Measurements from ENCODE around the gene ZNF595. TPM values are rescaled to one million over a fixed set of nuclear protein-coding genes. Genes with fewer than 3 reads are reported as not detected.
"Not testable (repeated sequence)": the region's sequence is repeated elsewhere in the genome, so short reads cannot be mapped to it uniquely, and the experiment has no call there.

Gene ZNF595
- total RNA-seq = 1 to 10 TPM; 1.1 to 9.2 (median 2.1) TPM
- 9.1 TPM for total RNA-seq (2013)
- 1.5 to 14.5 (median 3.9) reads per million in 29 experiments for total RNA-seq

DNA sequence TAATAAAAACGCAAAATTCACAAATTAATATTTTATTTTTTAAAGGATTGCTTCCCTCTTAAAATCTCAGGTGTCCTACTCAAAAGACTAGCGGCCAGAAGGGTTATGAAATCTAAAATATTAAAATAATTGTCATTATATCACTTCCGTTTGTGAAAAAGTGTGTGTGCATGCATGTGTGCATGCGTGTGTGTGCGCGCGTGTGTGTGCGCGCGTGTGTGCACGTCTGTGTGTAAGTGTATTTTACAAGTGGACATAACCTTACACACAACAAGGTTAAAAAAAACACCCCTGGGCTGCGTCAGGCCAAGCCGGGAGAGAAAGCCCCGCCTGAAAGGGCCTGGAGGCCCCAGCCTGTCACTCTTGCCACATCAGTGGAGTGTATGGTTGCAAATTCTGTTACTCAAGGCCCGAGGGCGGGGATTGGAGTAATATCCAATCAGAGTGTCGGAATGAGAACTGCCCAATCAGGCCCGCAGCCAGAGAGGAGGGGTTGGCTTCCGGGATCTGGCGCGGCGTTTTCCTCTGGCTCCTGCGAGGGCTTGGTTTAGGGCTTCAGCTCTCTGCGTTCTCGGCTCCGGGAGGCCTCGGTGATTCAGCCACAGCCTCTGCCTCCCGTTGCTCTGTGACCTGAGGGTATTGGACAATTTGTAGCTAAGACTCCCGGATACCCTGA lies at the start of gene ZNF595:
Gene ZNF595 (plus strand): TSS at position 518 of the 676 bp plus-strand sequence. CDS start 168 bp downstream, outside the sequence.
- ATAC-seq (replicated peaks in 1 of 4) (peak; percentile 37 to 77 (median 54)), DNase-seq (peak in 20 of 35 experiments; percentile 2 to 55 (median 12))
- H3K36me3 Mint-ChIP-seq; POLR2A ChIA-PET; H3K4me3 ChIP-seq (ENCODE audit: control insufficient read depth in 1 of 2, extremely low read depth in 1 of 2, low read length in 1 of 2); H3K9me3 ChIP-seq; H3K27ac Mint-ChIP-seq; H3K4me1 Mint-ChIP-seq; H3K27me3 ChIP-seq (replicated peaks in 1 of 2; ENCODE audit: control insufficient read depth in 2 of 2, extremely low read depth in 1 of 2, insufficient read depth in 2 of 2, low read length in 1 of 2); H3K27ac ChIP-seq (ENCODE audit: low read length); H3K36me3 ChIP-seq (ENCODE audit: control insufficient read depth in 2 of 2, extremely low read depth in 1 of 2, insufficient read depth in 1 of 2, low read length in 1 of 2); H3K9me3 Mint-ChIP-seq; H3K27me3 Mint-ChIP-seq; H3K4me1 ChIP-seq (ENCODE audit: control insufficient read depth in 1 of 2, extremely low read depth in 1 of 2, insufficient read depth in 2 of 2, low read length in 2 of 2); H3K4me3 Mint-ChIP-seq: not testable (repeated sequence)
- 100% methylated on average over 1 of the region's 29 CpGs for WGBS (ENCODE audit: insufficient coverage)
- CTCF ChIA-PET = interaction anchor here in 1 of 2 donors (0.6 kb wide), 1 partner anchor 563 kb away, joined by 5 read pairs; no protein-coding TSS in a partner anchor

DNA sequence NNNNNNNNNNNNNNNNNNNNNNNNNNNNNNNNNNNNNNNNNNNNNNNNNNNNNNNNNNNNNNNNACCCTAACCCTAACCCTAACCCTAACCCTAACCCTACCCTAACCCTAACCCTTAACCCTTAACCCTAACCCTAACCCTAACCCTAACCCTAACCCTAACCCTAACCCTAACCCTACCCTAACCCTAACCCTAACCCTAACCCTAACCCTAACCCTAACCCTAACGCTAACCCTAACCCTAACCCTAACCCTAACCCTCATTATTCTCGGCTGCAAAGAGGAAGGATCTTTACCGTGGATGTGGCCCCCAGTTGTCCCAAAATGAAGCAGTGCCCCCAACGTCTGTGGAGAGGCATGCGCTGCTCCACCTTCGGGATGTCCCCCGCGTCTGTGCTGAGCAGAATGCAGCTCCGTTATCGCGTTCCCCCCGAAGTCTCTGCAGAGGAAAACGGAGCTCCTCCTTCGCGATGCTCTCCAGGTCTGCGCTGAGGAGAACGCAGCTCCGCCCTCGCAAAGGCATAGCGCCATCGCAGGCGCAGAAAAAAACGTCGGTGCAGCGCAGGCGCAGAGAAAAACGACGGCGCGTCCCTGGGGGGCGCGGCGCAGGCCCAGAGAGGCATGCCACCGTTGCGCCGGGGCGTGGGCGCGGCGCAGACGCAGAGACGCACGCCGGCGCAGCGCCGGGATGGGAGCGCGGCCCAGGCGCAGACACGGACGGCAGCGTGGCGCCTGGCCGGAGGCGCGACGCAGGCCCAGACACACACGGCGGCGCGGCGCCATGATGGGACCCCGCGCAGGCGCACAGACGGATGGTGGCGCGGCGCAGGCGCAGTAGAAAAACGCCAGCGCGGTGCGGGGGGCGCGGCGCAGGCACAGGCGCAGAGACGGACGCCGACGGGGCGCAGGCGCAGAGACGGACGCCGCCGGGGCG lies 42.9 kb upstream of the ZNF595 start:
- CTCF ChIA-PET; H3K4me3 ChIP-seq (ENCODE audit: control insufficient read depth in 1 of 2, extremely low read depth in 1 of 2, low read length in 1 of 2); H3K36me3 Mint-ChIP-seq; H3K27me3 ChIP-seq (replicated peaks in 1 of 2; ENCODE audit: control insufficient read depth in 2 of 2, extremely low read depth in 1 of 2, insufficient read depth in 2 of 2, low read length in 1 of 2); H3K36me3 ChIP-seq (ENCODE audit: control insufficient read depth in 2 of 2, extremely low read depth in 1 of 2, insufficient read depth in 1 of 2, low read length in 1 of 2); H3K27ac ChIP-seq (ENCODE audit: low read length); ATAC-seq (replicated peaks in 1 of 4); H3K9me3 Mint-ChIP-seq; H3K9me3 ChIP-seq; H3K4me3 Mint-ChIP-seq; H3K27me3 Mint-ChIP-seq; H3K4me1 ChIP-seq (ENCODE audit: control insufficient read depth in 1 of 2, extremely low read depth in 1 of 2, insufficient read depth in 2 of 2, low read length in 2 of 2); POLR2A ChIA-PET; H3K4me1 Mint-ChIP-seq; H3K27ac Mint-ChIP-seq: not testable (repeated sequence)
- 83% methylated on average over 50 of the region's 90 CpGs for WGBS (ENCODE audit: insufficient coverage)
- peak in 1 of 35 experiments; percentile 45 for DNase-seq

GRCh38 chr4:11095-11815 lies 41.9 kb upstream of the ZNF595 start:
- H3K9me3 Mint-ChIP-seq; H3K27ac ChIP-seq (ENCODE audit: low read length); H3K27me3 Mint-ChIP-seq; H3K27ac Mint-ChIP-seq; H3K4me3 Mint-ChIP-seq; POLR2A ChIA-PET; H3K4me3 ChIP-seq (ENCODE audit: control insufficient read depth in 1 of 2, extremely low read depth in 1 of 2, low read length in 1 of 2); H3K36me3 Mint-ChIP-seq; H3K4me1 Mint-ChIP-seq; H3K9me3 ChIP-seq; H3K4me1 ChIP-seq (ENCODE audit: control insufficient read depth in 1 of 2, extremely low read depth in 1 of 2, insufficient read depth in 2 of 2, low read length in 2 of 2); DNase-seq; H3K27me3 ChIP-seq (replicated peaks in 1 of 2; ENCODE audit: control insufficient read depth in 2 of 2, extremely low read depth in 1 of 2, insufficient read depth in 2 of 2, low read length in 1 of 2); H3K36me3 ChIP-seq (ENCODE audit: control insufficient read depth in 2 of 2, extremely low read depth in 1 of 2, insufficient read depth in 1 of 2, low read length in 1 of 2); CTCF ChIA-PET: not testable (repeated sequence)
- WGBS (ENCODE audit: insufficient coverage) = 89% methylated on average over 20 of the region's 123 CpGs
- peak in 1 of 4 experiments; percentile 16 for ATAC-seq (replicated peaks in 1 of 4)

DNA sequence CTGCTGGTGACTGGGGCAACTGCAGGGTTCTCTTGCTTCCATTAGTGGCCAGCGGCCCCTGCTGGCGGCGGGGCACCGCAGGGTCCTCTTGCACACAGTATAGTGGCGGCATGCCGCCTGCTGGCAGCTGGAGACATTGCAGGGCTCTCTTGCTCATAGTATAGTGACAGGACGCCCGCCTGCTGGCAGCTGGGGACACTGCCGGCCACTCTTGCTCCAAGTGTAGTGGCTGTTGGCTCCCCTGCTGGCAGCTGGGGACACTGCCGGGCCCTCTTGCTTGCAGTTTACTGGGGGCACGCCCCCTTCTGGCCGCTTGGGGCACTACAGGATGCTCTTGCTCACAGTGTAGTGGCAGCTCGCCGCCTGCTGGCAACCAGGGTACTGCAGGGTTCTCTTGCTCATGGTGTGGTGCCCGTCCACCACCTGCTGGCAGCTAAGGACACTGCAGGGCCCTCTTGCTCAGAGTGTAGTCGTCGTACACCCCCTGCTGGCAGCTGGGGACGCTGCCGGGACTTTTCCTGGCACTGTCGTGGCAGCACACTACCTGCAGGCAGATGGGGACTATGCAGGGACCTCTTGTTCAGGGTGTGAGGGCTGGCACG lies 41.2 kb upstream of the ZNF595 start:
- DNase-seq (peak in 15 of 35 experiments; percentile 2 to 32 (median 18)), ATAC-seq (replicated peaks in 1 of 4) (peak in 2 of 4 experiments; percentile 23 to 42)
- CTCF ChIA-PET; H3K27ac Mint-ChIP-seq; POLR2A ChIA-PET; H3K4me3 Mint-ChIP-seq; H3K27ac ChIP-seq (ENCODE audit: low read length); H3K4me1 Mint-ChIP-seq; H3K9me3 Mint-ChIP-seq; H3K36me3 ChIP-seq (ENCODE audit: control insufficient read depth in 2 of 2, extremely low read depth in 1 of 2, insufficient read depth in 1 of 2, low read length in 1 of 2); H3K9me3 ChIP-seq; H3K4me1 ChIP-seq (ENCODE audit: control insufficient read depth in 1 of 2, extremely low read depth in 1 of 2, insufficient read depth in 2 of 2, low read length in 2 of 2); H3K4me3 ChIP-seq (ENCODE audit: control insufficient read depth in 1 of 2, extremely low read depth in 1 of 2, low read length in 1 of 2); H3K27me3 ChIP-seq (replicated peaks in 1 of 2; ENCODE audit: control insufficient read depth in 2 of 2, extremely low read depth in 1 of 2, insufficient read depth in 2 of 2, low read length in 1 of 2); H3K36me3 Mint-ChIP-seq; H3K27me3 Mint-ChIP-seq: not testable (repeated sequence)
- 77% methylated on average over 8 of the region's 21 CpGs for WGBS (ENCODE audit: insufficient coverage)

DNA sequence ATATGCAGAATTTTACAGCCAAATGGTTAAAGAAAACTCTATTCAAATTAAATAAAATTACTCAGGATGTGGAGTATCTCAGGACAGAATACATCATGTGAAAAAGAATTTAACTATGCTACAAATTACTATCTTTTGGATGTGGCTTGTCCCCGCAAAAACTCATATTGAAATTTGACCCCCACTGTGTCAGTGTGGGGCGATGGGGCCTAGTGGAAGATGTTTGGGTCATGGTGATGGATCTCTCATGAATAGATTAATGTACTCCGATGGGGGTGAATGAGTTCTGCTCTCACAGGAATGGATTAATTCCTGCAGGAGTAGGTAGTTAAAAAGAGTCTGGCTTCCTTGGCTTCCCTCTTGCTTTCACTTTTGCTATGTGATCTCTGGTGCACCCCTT lies 35.0 kb upstream of the ZNF595 start:
- H3K36me3 Mint-ChIP-seq; H3K27me3 Mint-ChIP-seq; H3K4me1 Mint-ChIP-seq; H3K4me3 ChIP-seq (ENCODE audit: control insufficient read depth in 1 of 2, extremely low read depth in 1 of 2, low read length in 1 of 2); H3K27me3 ChIP-seq (replicated peaks in 1 of 2; ENCODE audit: control insufficient read depth in 2 of 2, extremely low read depth in 1 of 2, insufficient read depth in 2 of 2, low read length in 1 of 2); H3K27ac Mint-ChIP-seq; H3K9me3 Mint-ChIP-seq; H3K4me1 ChIP-seq (ENCODE audit: control insufficient read depth in 1 of 2, extremely low read depth in 1 of 2, insufficient read depth in 2 of 2, low read length in 2 of 2); H3K4me3 Mint-ChIP-seq; DNase-seq; H3K27ac ChIP-seq (ENCODE audit: low read length); POLR2A ChIA-PET; ATAC-seq (replicated peaks in 1 of 4); H3K36me3 ChIP-seq (ENCODE audit: control insufficient read depth in 2 of 2, extremely low read depth in 1 of 2, insufficient read depth in 1 of 2, low read length in 1 of 2); CTCF ChIA-PET; H3K9me3 ChIP-seq: not testable (repeated sequence)
- no CpG with 5 or more reads among the region's 3 CpGs for WGBS (ENCODE audit: insufficient coverage)

DNA sequence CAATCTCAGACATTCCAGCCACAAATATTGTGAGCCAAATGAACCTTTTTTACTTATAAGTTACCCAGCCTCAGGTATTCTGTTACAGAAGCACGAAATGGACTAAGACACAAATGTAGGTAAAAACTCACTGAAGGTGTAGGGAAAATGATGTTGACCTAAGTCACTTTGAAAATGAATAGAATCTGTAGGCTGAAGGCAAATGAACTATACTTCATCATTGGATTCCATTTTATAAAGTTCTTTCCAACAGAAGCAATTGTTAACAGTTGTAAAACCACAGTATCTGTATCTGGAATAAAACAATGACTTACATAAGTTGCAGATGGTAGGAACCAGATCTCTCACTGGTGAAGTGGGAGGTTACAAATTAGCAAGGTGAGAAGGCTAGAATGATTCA lies 34.5 kb upstream of the ZNF595 start:
- WGBS (ENCODE audit: insufficient coverage) = no CpG with 5 or more reads among the region's 1 CpG
- H3K9me3 Mint-ChIP-seq; CTCF ChIA-PET; ATAC-seq (replicated peaks in 1 of 4); H3K36me3 Mint-ChIP-seq; H3K4me1 ChIP-seq (ENCODE audit: control insufficient read depth in 1 of 2, extremely low read depth in 1 of 2, insufficient read depth in 2 of 2, low read length in 2 of 2); H3K27ac Mint-ChIP-seq; H3K4me1 Mint-ChIP-seq; H3K27ac ChIP-seq (ENCODE audit: low read length); H3K4me3 Mint-ChIP-seq; H3K27me3 ChIP-seq (replicated peaks in 1 of 2; ENCODE audit: control insufficient read depth in 2 of 2, extremely low read depth in 1 of 2, insufficient read depth in 2 of 2, low read length in 1 of 2); H3K4me3 ChIP-seq (ENCODE audit: control insufficient read depth in 1 of 2, extremely low read depth in 1 of 2, low read length in 1 of 2); POLR2A ChIA-PET; H3K9me3 ChIP-seq; H3K36me3 ChIP-seq (ENCODE audit: control insufficient read depth in 2 of 2, extremely low read depth in 1 of 2, insufficient read depth in 1 of 2, low read length in 1 of 2); H3K27me3 Mint-ChIP-seq; DNase-seq: not testable (repeated sequence)

Data from T-cell (primary cell).